Kidney (tissue), 14 donors: ENCODE data around the gene ERO1B. TPM values are rescaled to one million over a fixed set of nuclear protein-coding genes. Genes with fewer than 3 reads are reported as not detected.

Experiments used
- DNase-seq, 5 donors: peaks; one replicate each; pipeline ENCODE4 v3.0.0-alpha.2; 2013 to 2020
- FAIRE-seq: peaks from 2 replicates; lab custom pipeline; 2012; peaks lifted over from hg19 to GRCh38; lab: Jason Lieb, UNC
- H3K27ac ChIP-seq, 2 donors: one replicate each; pipeline ENCODE4 v1.7.0; 2013; ENCODE audit warnings: low read depth in 2 of 2, low read length in 2 of 2, inconsistent platforms in 1 of 2
- H3K27me3 ChIP-seq: one replicate; pipeline ENCODE4 v1.7.1; 2013; ENCODE audit warnings: low read length, inconsistent platforms; ENCODE audit not compliant: control insufficient read depth, insufficient read depth
- H3K36me3 ChIP-seq, 3 donors: one replicate each; pipeline versions ENCODE4 v1.7.0 to v1.7.1; 2013; ENCODE audit warnings: low read length in 3 of 3, control low read depth in 1 of 3, inconsistent platforms in 1 of 3; ENCODE audit not compliant: insufficient read depth in 3 of 3, control insufficient read depth in 2 of 3
- H3K4me1 ChIP-seq, 3 donors: one replicate each; pipeline versions ENCODE4 v1.7.0 to v1.7.1; 2013; ENCODE audit warnings: low read length in 3 of 3, inconsistent platforms in 1 of 3, low read depth in 1 of 3; ENCODE audit not compliant: control insufficient read depth in 2 of 3, insufficient read depth in 2 of 3
- H3K4me3 ChIP-seq, 3 donors: one replicate each; pipeline versions ENCODE4 v1.7.0 to v1.8.1; 2013; ENCODE audit warnings: low read length in 3 of 3, control low read depth in 1 of 3, inconsistent platforms in 1 of 3
- H3K9ac ChIP-seq, 3 donors: one replicate each; pipeline versions ENCODE4 v1.7.0 to v1.7.1; 2013; ENCODE audit warnings: low read length in 3 of 3, control low read depth in 1 of 3, inconsistent platforms in 1 of 3
- H3K9me3 ChIP-seq, 3 donors: one replicate each; pipeline versions ENCODE4 v1.7.0 to v1.7.1; 2013; ENCODE audit warnings: low read length in 3 of 3, control low read depth in 1 of 3, inconsistent platforms in 1 of 3; ENCODE audit not compliant: control insufficient read depth in 2 of 3, insufficient read depth in 1 of 3
- CTCF ChIP-seq: IDR thresholded peaks from 3 replicates; pipeline ENCODE4 v1.5.1; 2012; ENCODE audit warnings: mild to moderate bottlenecking, moderate library complexity, borderline replicate concordance; ENCODE audit not compliant: insufficient read depth; ENCODE audit errors: extremely low read depth
- intact Hi-C: fragments of 100-400 bp; cut with DNase I; formaldehyde crosslinking; loops from one replicate; pipeline ENCODE4 v1.11.1; 2022
- polyA plus RNA-seq: library from polyadenylated mRNA; stranded (reverse); fragments of 350-450 nt; fragmentation: Illumina TruSeq; extraction: RNeasy Lipid Tissue Mini Kit (QIAGEN cat#74804); gene quantifications from one replicate; pipeline ENCODE4 v1.2.3, GENCODE V29; 2014; ENCODE audit warnings: low read depth, low replicate concordance; ENCODE audit not compliant: insufficient read depth
- total RNA-seq: library from RNA; stranded (reverse); fragmentation: NEBNext Ultra II Directional; extraction: Animal tissue kit (Norgen Biotek cat#: 25700); gene quantifications from one replicate; pipeline ENCODE4 v1.2.1, GENCODE V29; 2021
- donor health status: control.
- donor health status: control.
- donor health status: control.
- donor health status: control.
- donor health status: control.
- donor health status: DM: yes; HTN: yes; CAD: no.
- donor health status: Normal renal cell carcinoma (clear cell type).

The ERO1B gene
- total and polyA plus RNA-seq, 2 donors from 2014 or later, result 5.7 to 9.9 TPM

GRCh38 chr1:236323819-236324411, 42.2 kb upstream of the ERO1B start:
- Histone ChIP-seq H3K4me1 (no peaks in the 10 kb centered on the region), H3K4me3 (no peak overlapping the region), H3K27me3 (no peaks in the 10 kb centered on the region), H3K9ac (no peak overlapping the region), H3K9me3 (peaks cover 0 to 16% (median 5%) of the 10 kb centered on the region in 3 donors), H3K27ac (no peak overlapping the region), H3K36me3 (no peaks in the 10 kb centered on the region)
- FAIRE-seq, result no peak
- no peak for TF ChIP-seq CTCF
- DNase-seq, result no peak
- intact Hi-C loops, result no loop called here

DNA sequence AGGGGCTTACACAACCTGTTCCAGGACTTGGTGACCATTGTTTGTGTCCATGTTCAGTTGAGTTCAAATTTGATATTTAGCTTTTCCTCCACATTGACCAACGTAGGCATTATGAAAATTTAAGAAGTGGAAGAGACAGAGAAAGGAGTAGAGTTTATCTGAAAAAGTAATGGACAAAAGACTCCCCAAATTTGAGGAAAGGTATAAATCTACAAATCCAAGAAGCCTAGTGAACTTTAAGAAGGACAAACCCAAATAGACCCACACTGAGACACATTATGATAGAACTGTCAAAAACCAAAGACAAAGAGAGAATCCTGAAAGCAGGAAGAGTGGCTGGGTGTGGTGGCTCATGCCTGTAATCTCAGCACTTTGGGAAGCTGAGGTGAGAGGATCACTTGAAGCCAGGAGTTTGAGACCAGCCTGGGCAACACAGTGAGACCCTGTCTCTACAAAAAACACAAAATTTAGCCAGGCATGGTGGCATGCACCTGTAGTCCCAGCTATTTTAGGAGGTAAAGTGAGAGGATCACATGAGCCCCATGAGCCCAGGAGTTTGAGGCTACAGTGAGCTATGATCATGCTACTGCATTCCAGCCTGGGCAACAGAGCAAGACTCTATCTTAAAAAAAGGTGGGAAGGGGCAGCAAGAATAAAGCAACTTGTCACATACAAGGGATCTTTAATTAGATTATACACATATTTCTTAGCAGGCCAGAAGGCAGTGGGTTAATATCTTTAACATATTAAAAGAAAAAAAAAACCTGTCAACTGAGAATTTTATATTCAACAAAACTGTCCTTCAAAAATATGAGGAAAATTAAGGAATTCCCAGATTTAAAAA, 41.0 kb upstream of the ERO1B start:
- DNase-seq (no peak), FAIRE-seq (no peak)
- Histone ChIP-seq H3K36me3 (no peaks in the 10 kb centered on the region), H3K27me3 (no peaks in the 10 kb centered on the region), H3K9ac (no peak overlapping the region), H3K9me3 (peaks cover 0 to 16% (median 5%) of the 10 kb centered on the region in 3 donors), H3K4me1 (no peaks in the 10 kb centered on the region), H3K27ac (no peak overlapping the region), H3K4me3 (no peak overlapping the region)
- no peak for TF ChIP-seq CTCF
- intact Hi-C loops, result no loop called here

- peaks cover 0 to 16% (median 5%) of the 10 kb centered on the region in 3 donors for H3K9me3 ChIP-seq
- H3K4me3 ChIP-seq, result no peak overlapping the region
- DNase-seq (no peak), FAIRE-seq (no peak)
- H3K36me3 ChIP-seq, result no peaks in the 10 kb centered on the region
- no peak overlapping the region for H3K27ac ChIP-seq
- H3K4me1 ChIP-seq, result no peaks in the 10 kb centered on the region
- H3K27me3 ChIP-seq, result no peaks in the 10 kb centered on the region
- intact Hi-C loops, result no loop called here
- no peak overlapping the region for H3K9ac ChIP-seq
- TF ChIP-seq CTCF, result no peak
Measured at GRCh38 chr1:236321101-236321500, 39.3 kb upstream of the ERO1B start.
